ENCODE measurements around the gene SIK2.
A peak's percentile ranks its signal among the peaks of the same experiment; 100 is the strongest.
"Not testable (repeated sequence)": the region's sequence is repeated elsewhere in the genome, so short reads cannot be mapped to it uniquely, and the experiment has no call there.

The SIK2 gene

DNA sequence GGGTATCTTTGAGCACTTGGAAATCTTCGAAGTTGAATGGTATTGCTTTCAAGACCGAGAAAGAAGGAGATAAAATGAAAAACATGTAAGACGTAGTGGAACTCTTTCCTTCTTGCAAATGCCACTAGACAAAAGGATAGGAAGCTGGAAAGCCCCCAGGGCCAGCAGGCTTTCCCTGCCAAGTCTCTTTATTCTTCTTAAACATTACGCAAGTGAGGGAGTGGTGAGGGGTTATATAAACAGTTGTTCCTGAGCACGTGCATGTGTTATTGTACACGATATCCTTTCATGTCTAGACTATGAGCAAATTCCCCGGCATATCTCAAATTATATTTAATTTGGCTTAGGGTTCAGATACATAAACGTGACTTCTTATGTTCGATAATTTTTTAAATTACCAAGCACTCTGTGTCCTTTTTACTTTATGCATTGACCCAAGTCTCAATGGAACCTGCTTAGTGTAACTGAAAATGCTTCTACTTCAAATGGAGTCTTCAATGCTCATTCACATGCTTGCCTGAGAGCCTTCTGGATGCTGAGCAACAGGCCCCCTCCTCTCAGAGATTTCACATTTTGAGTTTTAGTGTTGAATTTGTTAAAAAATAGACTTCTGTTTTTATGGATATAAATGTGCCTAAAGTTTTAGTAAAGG, 104.9 kb downstream of the SIK2 start:
- peak; percentile 37 for DNase-seq

DNA sequence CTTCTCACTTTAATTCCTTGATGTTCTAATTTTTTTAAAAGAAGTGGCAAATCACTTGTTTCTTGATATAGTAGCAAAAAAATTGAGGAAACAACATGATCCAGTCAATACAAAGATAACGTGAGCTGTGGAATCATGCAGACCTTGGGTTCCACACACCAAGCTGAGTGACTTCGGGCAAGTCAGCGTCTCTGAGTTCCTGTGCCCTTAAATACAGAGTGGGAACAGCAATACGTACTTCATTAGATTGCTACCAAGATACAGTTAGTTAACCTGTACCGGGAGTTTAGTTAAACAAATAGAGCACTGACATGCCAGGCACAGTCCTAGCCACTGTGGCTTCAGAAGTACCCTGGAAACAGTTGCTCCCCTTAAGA, 105.4 kb downstream of the SIK2 start:
- DNase-seq, result no peak

DNA sequence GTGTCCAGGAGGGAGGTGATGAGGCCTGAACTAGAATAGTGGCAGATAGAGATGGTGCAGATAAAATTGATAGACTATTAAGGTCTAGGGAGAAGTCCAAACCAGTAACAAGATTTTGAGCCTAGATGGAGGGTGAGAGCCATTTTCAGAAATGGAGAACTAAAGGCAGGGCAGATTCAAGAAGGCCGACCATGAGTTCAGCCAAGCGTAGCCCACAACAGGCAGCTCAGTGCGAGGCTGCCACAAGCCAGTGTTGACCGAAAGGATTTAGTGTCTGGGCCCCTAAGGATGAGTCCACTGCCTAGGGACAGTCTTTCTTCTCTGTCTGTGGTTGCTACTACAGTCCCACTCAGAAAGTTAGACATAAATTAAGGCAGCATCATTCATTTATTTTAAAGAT, 112.3 kb downstream of the SIK2 start:
- no peak for DNase-seq

DNA sequence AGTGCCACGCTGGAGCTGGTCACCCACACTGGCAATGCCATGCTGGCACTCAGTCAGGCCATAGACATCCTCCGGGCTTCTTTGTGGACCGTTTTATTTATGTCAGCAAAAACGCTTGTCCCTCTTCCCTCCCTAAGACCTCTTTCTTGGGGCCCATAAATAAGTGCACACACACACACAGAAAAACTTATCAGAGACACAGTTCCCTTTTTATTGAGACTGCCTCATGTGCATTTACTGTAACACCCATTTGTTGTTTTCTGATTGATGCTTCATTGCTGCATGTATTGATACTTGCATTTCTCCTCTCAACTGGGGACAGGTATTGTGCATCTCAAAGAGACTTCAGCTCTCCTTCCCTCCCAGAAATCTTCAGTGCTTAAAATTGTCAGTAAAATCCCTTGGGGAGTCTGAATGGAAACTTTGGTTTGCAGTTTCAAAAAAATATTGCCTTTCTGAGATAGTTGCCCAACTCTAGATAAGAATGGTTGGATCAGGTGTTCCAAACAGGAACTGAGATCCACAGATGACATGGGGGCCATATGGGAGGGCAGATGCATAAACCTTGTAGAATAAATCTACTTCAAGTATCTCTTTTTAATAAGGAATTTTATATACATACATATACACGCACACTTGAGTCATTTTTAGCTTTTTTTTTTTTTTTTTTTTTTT, 113.0 kb downstream of the SIK2 start:
- no peak for DNase-seq

DNA sequence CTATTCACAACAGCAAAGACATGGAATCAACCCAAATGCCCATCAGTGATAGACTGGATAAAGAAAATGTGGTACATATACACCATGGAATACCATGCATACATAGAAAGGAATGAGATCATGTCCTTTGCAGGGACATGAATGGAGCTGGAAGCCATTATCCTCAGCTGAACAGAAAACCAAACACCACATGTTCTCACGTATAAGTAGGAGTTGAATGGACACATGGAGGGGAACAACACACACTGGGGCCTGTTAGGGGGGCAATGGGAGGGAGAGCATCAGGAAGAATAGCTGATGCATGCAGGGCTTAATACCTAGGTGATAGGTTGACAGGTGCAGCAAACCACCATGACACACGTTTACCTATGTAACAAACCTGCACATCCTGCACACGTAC, 115.4 kb downstream of the SIK2 start:
- not testable (repeated sequence) for DNase-seq

DNA sequence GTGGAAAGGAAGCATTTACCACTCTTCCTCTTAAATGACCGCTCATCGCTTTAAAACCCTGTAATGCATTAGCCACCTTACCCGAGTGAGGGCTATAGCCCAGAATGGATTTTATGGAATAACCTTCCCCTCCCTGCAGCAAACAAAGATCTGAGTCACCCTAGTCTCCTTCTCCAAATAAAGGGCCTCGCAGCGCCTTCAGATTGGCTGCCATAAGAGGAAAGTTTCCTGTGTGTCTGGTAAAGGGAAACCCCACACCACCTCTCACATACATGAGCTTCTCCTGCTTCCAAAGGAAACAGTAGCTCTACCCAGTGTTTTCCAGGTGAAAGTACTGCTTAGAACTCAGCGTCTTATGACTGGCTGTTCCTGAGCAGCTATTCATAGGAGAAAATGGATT, 116.2 kb downstream of the SIK2 start:
- peak; percentile 43 for DNase-seq

DNA sequence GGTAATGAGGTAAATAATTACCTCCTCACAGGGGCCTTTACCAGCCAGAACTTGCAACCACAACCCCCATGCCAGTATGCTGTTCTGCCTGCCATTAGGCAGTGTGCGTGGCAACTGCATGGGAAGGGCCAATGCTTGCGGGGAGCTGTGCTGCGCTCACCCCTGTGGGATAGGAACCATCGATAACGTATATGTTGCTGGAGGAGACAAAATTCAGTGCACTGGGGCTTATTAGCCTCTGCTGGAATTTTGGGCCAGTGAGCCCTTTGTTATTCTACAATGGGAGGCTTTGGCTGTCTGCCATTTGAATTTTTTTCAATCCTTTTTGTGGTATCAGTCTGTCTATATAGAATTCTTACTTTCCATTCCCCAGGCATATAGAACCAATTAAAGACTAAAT, 116.6 kb downstream of the SIK2 start:
- peak; percentile 46 for DNase-seq

DNA sequence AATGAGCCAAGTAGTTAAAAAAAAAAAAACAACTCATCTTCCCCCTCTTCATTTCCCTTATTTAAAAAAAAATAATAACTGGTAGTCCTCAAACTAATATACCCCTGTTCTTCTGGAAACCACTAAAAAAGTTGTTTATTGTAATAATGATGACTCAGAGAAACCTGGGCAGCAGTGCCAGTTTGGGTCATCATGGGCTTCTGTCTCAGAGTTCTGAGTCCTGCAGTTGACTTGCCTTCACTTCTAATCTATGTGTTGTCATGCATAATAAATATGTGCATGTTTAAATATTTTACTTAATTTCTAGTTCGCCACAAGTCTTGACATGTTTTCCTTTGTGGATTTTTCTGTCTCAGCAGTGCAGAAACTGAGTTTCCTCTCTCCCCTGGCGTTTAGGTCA, 117.1 kb downstream of the SIK2 start:
- no peak for DNase-seq

DNA sequence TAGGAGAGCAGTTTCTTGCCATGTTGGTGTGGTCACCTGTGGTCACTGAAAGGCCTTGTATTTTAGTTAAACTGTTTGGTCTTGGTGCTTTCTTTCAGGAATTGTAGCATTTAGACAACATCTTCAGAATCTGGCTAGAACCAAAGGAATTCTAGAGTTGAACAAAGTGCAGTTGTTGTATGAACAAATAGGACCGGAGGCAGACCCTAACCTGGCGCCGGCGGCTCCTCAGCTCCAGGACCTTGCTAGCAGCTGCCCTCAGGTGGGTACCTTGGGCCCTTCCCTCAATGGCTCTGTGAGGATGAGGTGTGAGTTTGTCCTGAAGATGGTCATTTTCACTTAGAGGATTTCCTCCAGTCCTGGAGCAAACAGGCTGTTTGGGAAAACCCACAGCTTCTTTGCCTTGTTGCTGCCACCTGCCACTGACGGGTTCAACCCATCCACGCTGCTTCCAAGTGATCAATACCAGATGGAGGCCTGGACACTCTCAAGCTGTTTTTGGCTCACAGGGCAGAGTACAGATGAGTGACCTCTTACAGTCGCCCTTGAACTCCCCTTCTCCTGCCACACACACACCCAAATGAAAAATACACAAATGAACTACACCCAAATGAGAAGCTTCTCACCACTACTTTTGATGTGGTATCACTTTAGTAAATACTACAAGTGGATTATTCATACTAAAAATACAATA, 118.7 kb downstream of the SIK2 start:
- DNase-seq, result no peak

DNA sequence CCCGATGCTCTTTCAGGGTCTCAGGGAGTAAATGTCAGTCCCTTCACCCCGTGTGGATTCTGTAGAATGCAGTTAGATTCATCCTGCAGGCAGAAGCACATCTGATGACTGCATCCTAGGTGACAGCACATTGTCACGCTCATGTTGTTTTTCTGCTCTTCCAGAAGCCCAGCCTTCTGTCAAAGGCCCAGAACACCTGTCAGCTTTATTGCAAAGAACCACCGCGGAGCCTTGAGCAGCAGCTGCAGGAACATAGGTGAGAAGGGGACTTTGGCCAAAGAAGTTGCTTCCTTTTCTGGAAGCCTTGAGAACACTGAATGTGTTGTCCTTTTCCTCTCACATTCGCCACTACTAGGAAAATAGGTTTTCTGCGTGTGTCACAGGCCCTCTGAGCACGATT, 120.3 kb downstream of the SIK2 start:
- no peak for DNase-seq

DNA sequence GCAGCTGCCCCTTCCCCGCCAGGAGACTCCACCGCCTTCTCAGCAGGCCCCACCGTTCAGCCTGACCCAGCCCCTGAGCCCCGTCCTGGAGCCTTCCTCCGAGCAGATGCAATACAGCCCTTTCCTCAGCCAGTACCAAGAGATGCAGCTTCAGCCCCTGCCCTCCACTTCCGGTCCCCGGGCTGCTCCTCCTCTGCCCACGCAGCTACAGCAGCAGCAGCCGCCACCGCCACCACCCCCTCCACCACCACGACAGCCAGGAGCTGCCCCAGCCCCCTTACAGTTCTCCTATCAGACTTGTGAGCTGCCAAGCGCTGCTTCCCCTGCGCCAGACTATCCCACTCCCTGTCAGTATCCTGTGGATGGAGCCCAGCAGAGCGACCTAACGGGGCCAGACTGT, 121.3 kb downstream of the SIK2 start:
- no peak for DNase-seq

DNA sequence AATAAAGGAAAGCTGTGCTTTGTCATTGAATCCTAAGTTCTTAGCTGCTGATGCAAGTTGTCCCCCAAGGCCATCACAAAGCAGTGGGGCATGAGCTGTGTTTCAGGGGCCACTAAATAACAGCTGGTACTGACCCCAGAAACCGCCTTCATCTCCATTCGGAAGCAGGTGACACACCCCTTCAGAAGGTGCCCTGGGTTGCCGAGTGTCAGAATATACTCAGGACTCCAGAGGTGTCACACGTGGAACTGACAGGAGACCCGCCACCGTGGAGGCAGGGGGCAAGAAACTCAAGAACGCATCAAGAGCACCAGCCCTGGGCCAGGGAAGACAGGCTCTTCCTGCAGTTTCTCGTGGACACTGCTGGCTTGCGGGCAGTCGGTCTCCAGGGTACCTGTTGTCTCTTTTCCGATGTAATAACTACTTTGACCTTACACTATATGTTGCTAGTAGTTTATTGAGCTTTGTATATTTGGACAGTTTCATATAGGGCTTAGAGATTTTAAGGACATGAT, 122.4 kb downstream of the SIK2 start:
- DNase-seq, result no peak

DNA sequence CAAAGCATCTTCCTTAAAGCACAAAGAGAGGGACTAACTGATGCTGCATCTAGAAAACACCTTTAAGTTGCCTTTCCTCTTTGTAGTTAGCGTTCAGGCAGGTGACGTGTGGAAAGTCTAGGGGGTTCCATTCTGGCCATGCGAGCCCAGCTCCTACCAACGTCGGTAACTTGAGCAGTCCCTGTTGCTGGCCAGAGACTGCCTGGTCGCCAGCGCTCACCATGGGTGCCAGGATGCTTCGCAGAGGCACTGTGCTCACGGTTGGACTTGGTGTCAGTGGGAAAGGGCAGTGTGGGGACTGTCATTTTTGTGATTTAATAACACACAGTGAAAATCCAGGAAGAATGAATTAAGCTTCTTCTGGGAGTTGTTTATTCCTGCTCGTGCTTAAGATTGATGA, 123.4 kb downstream of the SIK2 start:
- no peak for DNase-seq

DNA sequence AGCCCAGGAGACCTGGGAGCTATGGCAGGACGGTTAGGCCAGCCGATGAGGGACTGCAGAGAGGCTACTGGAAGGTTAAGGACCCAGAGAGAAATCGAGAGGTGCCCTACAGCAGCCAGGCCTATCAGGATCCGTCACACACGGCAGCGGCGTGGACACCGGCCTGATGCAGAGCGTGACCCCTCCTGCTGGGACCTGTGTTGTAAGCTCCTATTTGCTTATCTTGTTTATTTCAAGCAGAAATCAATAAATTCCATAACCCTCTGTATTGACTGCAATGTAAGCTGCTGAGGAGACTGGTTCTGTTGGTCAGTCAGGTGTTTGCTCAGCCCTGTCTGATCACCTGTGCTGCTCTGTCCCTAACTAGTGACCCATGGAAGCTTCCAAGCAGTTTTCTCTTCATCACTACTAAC, 124.1 kb downstream of the SIK2 start:
- no peak for DNase-seq

DNA sequence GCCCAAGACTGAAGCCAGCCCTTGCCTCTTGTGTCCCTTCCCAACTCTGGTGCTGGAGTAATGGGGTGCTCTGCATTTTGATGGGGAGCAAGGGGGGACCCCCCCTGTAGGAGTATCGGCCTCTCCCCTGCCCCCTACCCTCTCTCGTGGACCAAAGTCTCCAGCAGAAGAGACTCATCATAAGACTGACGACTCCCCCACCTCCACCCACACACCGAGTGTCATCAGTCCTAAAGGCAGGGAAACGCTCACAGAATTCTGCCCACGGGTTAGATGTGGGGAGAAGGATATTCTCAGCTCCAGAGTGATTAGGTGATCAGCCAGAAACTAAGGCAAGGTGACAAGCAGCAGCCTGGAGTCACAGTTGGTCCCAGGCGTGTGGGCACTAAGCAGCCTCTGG, 125.2 kb downstream of the SIK2 start:
- no peak for DNase-seq

DNA sequence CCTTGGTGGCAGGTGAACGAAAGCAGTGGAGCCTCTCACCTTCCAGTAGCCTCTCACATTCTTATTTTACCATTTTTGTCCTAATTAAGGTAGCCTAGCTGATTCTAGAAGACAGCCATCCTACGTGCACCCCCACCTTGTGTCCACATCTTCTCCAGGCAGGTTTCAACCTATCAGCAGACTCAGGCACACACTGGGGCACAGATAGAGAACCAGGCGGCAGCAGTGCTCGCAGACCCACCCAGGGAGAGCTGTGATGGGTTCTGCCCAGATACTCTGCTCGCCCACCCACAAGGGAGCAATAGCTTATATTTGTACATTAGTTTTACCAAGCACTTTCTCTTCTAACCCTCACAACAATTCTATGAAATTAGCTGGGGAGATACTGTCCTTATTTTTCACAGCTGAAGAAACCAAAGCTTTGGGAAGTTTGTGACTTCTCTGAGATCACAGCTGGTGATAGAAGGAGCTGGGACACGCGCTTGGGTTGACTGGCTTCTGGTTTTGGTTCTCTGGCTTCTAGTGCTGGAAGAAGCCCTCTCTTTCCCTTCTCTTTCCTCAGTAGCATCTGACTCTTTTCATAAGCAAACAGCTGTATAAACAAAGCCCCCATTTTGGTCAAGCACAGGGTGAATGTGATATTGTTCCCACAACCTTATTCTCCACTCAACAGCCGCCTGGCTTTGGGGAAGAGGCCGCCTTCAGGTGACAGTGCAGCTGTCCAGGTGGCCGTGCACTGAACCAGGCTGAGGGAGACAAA, 127.0 kb downstream of the SIK2 start:
- no peak for DNase-seq

DNA sequence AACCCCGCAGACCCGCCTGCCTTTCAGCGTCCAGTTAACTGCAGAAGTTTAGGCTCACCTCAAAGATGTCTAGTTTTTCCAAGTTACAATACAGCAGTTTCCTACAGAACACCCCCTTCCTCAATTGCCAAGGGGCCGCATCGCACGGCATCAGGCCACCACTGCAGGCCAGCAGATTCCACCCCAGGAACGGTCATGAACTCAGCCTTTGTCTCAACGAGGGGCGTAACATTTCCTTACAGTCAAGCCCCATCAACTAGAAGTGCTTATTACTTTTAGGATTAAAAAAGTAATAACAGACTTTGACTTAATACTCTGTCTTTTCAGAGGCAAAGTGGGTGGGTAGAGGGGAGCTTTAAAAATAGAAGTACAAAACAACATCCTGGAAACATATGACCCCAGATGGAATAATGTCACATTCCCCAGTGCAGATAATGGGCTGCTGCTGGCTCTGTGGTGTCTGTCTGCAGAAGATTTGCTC, 127.6 kb downstream of the SIK2 start:
- no peak for DNase-seq

DNA sequence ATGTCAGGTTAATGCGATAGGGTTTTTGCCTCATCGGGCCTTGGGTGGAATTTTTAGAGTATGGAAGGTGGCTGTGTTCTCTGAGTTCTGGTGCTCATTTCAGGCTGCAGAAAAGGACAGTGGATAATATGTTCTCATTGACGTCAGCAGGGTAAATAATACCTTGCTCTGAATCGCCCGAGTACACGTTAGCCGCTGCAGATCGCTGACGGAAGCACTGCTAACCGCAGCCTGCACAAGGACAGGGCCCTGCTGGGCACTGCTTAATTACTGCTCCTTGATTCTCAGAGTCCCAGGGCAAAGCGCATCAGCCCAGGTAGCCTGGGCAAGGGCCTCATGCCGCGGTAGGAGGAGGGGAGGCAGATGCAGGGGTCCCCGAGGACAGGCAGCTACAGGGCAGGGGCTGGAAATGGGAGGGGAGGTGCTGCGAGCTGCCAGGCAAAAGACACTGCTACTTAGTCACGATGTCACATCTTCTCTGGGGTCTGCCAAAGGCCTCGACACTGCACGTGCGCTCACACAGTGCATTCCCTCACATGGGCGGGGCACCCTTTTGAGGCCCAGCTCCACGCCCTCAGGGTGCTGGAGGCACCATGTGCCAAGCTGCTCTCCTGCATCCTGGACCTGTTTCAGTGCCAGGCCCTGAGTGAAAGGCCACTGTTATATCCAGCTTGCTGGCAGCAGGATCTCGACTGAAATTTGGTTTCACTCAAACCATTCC, 128.8 kb downstream of the SIK2 start:
- no peak for DNase-seq

DNA sequence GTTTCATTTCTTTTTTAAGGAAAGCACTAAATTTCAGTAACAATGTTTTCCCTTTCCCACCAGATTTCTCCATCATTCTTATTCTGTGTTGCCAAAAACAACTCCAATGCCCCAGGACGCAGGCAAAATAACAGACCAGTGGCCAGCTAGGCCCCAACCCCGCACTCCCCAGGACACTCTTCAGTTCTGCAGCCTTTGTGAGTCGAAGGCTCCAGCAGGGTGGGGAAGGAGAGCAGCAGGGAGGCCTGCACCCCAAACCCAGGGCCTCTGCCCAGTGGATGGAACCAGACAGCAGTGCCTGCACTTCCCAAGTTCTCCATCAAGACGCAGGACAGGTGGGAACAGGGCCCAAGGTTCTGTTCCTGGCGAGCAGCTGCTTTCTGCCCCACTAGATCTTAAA, 129.6 kb downstream of the SIK2 start:
- DNase-seq, result no peak

DNA sequence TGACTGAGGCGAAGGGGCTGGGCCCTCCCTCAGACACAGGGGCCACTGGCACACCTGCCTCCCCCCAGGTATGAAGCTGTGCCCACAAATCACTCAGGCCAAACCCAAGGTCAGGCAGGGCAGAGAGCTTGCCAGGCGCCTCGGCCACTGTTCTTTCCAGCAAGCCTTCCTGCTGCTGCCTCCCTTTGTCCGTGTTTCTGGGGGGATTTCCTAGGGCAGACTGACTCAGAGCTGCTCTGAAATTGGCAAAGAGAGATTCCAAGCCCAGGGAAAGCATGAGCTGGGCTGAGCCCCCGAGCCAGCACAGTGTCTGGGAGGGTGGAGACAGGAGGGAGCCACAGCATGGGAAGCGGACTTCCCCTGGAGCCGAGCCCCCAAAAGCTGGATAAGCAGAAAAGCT, 130.8 kb downstream of the SIK2 start:
- DNase-seq, result peak; percentile 79

DNA sequence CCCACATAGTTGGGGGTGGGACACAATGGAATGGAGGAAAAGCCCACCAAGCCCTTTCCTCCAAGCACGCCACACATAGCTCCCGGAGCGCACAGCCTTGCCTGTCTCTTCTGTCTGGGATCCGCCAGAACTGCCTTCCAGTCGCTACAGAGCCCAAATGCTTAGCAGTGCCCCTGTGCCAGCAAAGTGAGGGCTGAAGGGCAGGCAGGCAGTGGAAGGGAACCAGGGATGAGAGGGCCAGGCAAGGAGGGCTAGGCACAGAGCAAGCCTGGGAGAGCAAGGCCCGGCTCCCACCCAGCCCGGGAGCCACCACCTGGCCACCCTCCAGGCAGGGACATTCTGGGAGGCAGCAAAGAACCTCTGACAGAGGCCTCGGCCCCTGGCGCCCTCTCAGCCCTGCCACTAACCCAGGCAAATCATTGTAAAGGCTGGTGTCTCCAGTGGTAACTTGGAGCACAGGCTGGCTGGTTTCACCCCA, 131.4 kb downstream of the SIK2 start:
- no peak for DNase-seq
